ENCODE measurements around the gene SPATA46. TPM values are rescaled to one million over a fixed set of nuclear protein-coding genes. Genes with fewer than 3 reads are reported as not detected.
"Not testable (repeated sequence)": the region's sequence is repeated elsewhere in the genome, so short reads cannot be mapped to it uniquely, and the experiment has no call there.

Gene SPATA46, protein sequence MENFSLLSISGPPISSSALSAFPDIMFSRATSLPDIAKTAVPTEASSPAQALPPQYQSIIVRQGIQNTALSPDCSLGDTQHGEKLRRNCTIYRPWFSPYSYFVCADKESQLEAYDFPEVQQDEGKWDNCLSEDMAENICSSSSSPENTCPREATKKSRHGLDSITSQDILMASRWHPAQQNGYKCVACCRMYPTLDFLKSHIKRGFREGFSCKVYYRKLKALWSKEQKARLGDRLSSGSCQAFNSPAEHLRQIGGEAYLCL
- polyA plus RNA-seq (2011; rRNA removed) (not detected in 2 replicates), polyA minus RNA-seq (2011; rRNA and poly(A)+ RNA removed) (not detected in 2 replicates)

DNA sequence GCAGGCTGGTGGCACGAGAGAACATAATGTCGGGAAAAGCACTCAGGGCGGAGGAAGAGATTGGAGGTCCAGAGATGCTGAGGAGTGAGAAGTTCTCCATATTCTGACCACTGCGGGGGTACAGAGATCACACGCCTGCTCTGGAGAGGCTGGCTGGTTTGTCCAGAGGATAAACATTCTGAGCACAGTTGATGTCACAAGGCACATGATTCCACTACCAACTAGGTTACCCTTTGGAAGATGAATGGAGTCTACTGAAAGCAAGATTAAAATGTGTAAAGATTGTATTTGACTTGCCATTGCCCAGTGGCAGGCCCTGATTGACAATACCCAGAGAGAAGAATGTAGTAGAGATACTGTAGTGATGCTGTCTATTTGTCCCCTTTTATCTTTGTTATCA lies at the start of gene SPATA46:
Gene SPATA46, minus strand, starts transcription at position 164 of the 400 bp plus-strand sequence. Its CDS starts 64 bp downstream, at position 100.
- H3K36me3 ChIP-seq (ENCODE audit: control insufficient read depth, insufficient read depth, low read length), result no peaks in the 10 kb centered on the region
- ChIA-PET POLR2A (no interaction called here), CTCF (no interaction called here)
- no peak within 1 kb of the TSS for H3K4me3 ChIP-seq (ENCODE audit: low read depth, low read length)
- no peak for DNase-seq (ENCODE audit: low read depth)
- TF ChIP-seq, protein P1, sequence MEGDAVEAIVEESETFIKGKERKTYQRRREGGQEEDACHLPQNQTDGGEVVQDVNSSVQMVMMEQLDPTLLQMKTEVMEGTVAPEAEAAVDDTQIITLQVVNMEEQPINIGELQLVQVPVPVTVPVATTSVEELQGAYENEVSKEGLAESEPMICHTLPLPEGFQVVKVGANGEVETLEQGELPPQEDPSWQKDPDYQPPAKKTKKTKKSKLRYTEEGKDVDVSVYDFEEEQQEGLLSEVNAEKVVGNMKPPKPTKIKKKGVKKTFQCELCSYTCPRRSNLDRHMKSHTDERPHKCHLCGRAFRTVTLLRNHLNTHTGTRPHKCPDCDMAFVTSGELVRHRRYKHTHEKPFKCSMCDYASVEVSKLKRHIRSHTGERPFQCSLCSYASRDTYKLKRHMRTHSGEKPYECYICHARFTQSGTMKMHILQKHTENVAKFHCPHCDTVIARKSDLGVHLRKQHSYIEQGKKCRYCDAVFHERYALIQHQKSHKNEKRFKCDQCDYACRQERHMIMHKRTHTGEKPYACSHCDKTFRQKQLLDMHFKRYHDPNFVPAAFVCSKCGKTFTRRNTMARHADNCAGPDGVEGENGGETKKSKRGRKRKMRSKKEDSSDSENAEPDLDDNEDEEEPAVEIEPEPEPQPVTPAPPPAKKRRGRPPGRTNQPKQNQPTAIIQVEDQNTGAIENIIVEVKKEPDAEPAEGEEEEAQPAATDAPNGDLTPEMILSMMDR (IDR thresholded peaks at IDR 0.05; ENCODE audit: insufficient read depth, low read depth, low read length), result no peak
- H3K27me3 ChIP-seq (ENCODE audit: control insufficient read depth, insufficient read depth, low read length), result no peaks in the 10 kb centered on the region

DNA sequence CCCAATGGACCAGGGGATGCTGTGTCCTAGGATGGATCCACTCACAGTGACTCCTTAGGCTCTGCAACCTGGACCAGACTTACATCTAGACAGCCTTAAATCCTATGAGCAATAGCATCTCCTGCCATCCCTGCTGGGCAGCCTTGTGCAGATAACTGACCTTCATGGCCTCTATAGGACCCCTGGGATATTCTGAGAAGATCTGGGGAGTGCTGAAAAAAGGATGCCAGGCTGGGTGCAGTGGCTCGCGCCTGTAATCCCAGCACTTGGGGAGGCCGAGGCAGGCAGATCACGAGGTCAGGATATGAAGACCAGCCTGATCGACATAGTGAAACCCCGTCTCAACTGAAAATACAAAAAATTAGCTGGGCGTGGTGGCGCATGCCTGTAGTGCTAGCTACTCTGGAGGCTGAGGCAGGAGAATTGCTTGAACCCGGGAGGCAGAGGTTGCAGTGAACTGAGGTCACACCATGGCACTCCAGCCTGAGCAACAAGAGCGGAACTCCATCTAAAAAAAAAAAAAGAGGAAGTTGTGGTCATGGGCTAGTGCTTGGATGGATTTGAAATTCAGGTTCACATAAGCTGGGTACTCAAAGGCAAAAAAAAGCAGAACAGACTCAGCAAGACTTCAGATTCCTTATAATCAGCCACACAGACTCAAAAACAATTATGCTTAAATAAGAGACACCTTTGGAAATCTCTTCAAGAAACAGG lies 46.2 kb upstream of the SPATA46 start:
- no peak for DNase-seq (ENCODE audit: low read depth)
- H3K36me3 ChIP-seq (ENCODE audit: control insufficient read depth, insufficient read depth, low read length), result no peaks in the 10 kb centered on the region
- CTCF ChIA-PET, result no interaction called here
- no peaks in the 10 kb centered on the region for H3K27me3 ChIP-seq (ENCODE audit: control insufficient read depth, insufficient read depth, low read length)
- TF ChIP-seq, protein P1 (IDR thresholded peaks at IDR 0.05; ENCODE audit: insufficient read depth, low read depth, low read length), result no peak
- POLR2A ChIA-PET, result no interaction called here
- no peak overlapping the region for H3K4me3 ChIP-seq (ENCODE audit: low read depth, low read length)

DNA sequence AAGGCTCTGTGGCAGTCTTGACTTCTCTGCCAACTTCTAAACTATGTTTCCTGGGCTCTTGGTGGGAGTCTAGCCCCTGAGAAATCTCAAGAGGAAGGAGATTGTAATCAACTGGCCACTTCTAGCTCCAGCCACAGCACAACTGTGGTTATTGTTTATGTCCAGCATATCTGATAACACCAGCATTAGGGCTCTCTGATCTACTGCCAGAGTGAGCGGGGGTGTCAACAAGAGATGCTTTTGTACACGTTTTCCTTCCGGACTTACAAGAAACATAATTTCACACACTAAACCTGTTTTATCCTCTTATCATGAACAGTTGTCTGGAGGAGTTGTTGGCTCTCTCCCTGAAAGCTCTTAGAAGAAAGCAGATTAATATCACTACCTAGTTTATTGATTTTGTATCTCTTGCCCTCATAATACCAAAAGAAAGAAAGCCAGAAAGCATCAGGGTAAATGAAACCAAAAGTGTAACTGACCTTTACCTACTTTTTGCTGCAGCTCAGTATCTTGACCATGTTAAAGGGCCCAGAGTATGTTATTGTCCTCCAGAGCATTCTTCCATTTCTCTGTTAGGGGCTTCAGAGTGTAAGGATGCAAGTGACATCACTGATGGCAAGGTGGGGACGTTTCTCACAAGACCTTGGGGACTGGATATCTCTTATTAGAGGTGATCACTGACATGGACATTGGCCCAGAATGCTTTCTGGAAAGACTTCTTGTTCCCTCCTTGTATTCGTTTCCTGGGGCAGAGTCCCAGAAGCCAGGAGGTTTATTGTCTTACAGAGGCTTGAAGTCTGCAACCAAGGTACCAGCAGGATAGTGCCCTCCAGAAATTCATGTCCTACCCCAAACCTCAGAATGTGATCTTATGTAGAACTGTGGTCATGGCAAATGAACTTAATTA lies 44.9 kb upstream of the SPATA46 start:
- DNase-seq (ENCODE audit: low read depth), result no peak
- TF ChIP-seq, protein P1 (IDR thresholded peaks at IDR 0.05; ENCODE audit: insufficient read depth, low read depth, low read length), result no peak
- CTCF ChIA-PET, result no interaction called here
- no peaks in the 10 kb centered on the region for H3K27me3 ChIP-seq (ENCODE audit: control insufficient read depth, insufficient read depth, low read length)
- H3K36me3 ChIP-seq (ENCODE audit: control insufficient read depth, insufficient read depth, low read length), result no peaks in the 10 kb centered on the region
- POLR2A ChIA-PET, result no interaction called here
- no peak overlapping the region for H3K4me3 ChIP-seq (ENCODE audit: low read depth, low read length)

DNA sequence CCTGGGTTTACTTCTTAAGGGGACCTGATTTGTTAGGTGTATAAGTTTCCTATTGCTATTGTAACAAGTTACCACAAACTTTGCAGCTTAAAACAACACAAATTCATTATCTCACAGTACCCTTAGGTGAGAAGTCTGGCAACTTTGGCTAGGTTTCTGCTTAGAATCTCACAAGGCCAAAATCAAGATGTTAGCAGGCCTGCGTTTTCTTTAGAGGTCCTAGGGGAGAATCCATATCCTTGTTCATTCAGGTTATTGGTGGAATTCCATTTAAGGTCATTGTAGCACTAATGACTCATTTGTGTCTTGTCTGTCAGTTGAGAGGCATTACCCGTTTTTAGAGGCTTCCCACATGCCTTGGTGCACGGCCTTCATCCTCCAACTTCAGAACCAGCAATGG lies 43.5 kb upstream of the SPATA46 start:
- POLR2A ChIA-PET, result interaction anchor here (0.6 kb wide), 1 partner anchor 216 kb away, joined by 3 read pairs; no protein-coding TSS in a partner anchor

DNA sequence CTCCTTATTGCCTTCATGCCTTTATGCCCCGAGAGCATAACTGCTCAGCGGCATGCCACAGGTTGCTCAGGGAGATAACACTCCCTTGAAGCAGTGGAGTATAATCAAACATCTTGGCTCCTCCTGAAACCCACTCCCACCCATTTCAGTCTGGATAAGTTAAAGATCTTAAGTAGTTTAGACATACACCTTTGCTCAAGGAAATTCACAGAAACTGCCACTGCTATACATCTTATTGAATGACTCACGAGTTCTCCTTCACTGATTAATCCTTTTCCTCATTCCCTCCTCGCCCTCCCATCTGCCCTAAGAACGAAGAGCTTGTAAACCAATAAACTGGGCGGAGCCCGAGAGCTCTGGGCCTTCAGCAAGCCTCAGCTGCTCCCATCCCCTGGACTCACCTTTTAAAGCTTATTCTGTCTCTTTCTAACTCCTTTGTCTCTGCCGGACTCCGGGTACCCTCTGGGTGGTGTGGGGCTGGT lies 42.8 kb upstream of the SPATA46 start:
- H3K36me3 ChIP-seq (ENCODE audit: control insufficient read depth, insufficient read depth, low read length); DNase-seq (ENCODE audit: low read depth); H3K27me3 ChIP-seq (ENCODE audit: control insufficient read depth, insufficient read depth, low read length); H3K4me3 ChIP-seq (ENCODE audit: low read depth, low read length); CTCF ChIA-PET: not testable (repeated sequence)
- POLR2A ChIA-PET, result interaction anchor here (0.6 kb wide), 1 partner anchor 215 kb away, joined by 3 read pairs; no protein-coding TSS in a partner anchor

More for the DNA sequence above, 43.5 kb upstream of the SPATA46 start:
- Histone ChIP-seq H3K4me3 (ENCODE audit: low read depth, low read length) (no peak overlapping the region), H3K36me3 (ENCODE audit: control insufficient read depth, insufficient read depth, low read length) (no peaks in the 10 kb centered on the region), H3K27me3 (ENCODE audit: control insufficient read depth, insufficient read depth, low read length) (no peaks in the 10 kb centered on the region)
- CTCF ChIA-PET, result no interaction called here
- TF ChIP-seq, protein P1 (IDR thresholded peaks at IDR 0.05; ENCODE audit: insufficient read depth, low read depth, low read length), result no peak
- DNase-seq (ENCODE audit: low read depth), result no peak

DNA sequence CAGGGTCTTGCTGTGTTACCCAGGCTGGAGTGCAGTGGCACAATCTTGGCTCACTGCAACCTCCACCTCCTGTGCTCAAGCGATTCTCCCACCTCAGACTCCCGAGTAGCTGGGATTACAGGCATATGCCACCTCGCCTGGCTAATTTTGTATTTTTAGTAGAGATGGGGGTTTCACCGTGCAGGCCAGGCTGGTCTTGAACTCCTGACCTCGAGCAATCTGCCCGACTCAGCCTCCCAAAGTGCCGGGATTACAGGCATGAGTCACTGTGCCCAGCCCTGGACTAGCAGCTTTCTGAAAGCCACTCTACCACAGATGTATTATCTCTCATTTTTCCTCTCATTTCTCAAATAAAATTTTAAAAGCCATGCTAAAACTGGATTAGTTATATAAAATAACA lies 41.9 kb upstream of the SPATA46 start:
- POLR2A ChIA-PET; H3K4me3 ChIP-seq (ENCODE audit: low read depth, low read length); H3K27me3 ChIP-seq (ENCODE audit: control insufficient read depth, insufficient read depth, low read length); H3K36me3 ChIP-seq (ENCODE audit: control insufficient read depth, insufficient read depth, low read length); DNase-seq (ENCODE audit: low read depth): not testable (repeated sequence)
- CTCF ChIA-PET, result interaction anchor here (0.6 kb wide), 1 partner anchor 27 kb away, joined by 3 read pairs; no protein-coding TSS in a partner anchor
